K562 (cell line): Measurements from ENCODE around the gene SFXN5. TPM values are rescaled to one million over a fixed set of nuclear protein-coding genes. Genes with fewer than 3 reads are reported as not detected.

Experiments used
- ATAC-seq: fragments of 200-7000 bp; cut with Tn5 transposase; 3 replicates; pipeline ENCODE4 v1.9.1; 2020; ENCODE audit warnings: moderate library complexity
- BruUV-seq: library from RNA; stranded (reverse); fragments of 400-500 nt; replicated peaks from 2 replicates; lab custom pipeline; 2021; lab: Mats Ljungman, UMichigan
- CTCF ChIA-PET: fragments of 300-600 bp; formaldehyde crosslinking; extraction: SDS; loops from one replicate; lab custom pipeline; 2021; ENCODE audit warnings: low intra/inter-chr PET ratio; lab: Yijun Ruan, JAX
- POLR2A ChIA-PET: fragments of 300-600, 350-650 bp; sonication (Branson Sonifier 250); formaldehyde crosslinking; extraction: SDS; loops from one replicate; lab custom pipeline; 2021; ENCODE audit warnings: antibody characterized with exemption, inconsistent platforms; lab: Yijun Ruan, JAX
- DNase-seq, 4 experiments: peaks; one replicate each; pipeline versions ENCODE4 v3.0.0 to v3.0.0-alpha.2; 2011 to 2018; ENCODE audit warnings: low spot score in 3 of 4, mixed read lengths in 3 of 4; ENCODE audit errors: extremely low read depth in 1 of 4
- FAIRE-seq: peaks from 2 replicates; lab custom pipeline; 2011; peaks lifted over from hg19 to GRCh38; lab: Jason Lieb, UNC
- H2AFZ ChIP-seq: 2 replicates; pipeline ENCODE4 v1.6.0; 2011; ENCODE audit warnings: low read depth, low read length, control low read depth, inconsistent platforms
- H3K27ac ChIP-seq: fragments of 200-600 bp; 3 replicates; pipeline ENCODE4 v1.8.0; 2011; ENCODE audit warnings: low read depth, mild to moderate bottlenecking, control low read depth, inconsistent platforms, low read length, moderate library complexity, mixed read lengths; ENCODE audit errors: extremely low read depth
- H3K27me3 ChIP-seq, 2 experiments: fragments of 300-600 bp in 1 of 2; 2 replicates in 1 of 2; 3 replicates in 1 of 2; pipeline versions ENCODE4 v1.6.0 to v1.8.0; 2011; ENCODE audit warnings: inconsistent platforms in 2 of 2, low read length in 2 of 2, mild to moderate bottlenecking in 1 of 2, mixed read lengths in 1 of 2, moderate library complexity in 1 of 2; ENCODE audit not compliant: control insufficient read depth in 2 of 2, insufficient read depth in 2 of 2
- H3K36me3 ChIP-seq: fragments of 300-600 bp; 3 replicates; pipeline ENCODE4 v1.8.0; 2011; ENCODE audit warnings: mild to moderate bottlenecking, low read length, inconsistent platforms; ENCODE audit not compliant: control insufficient read depth, insufficient read depth
- H3K4me1 ChIP-seq, 2 experiments: fragments of 200-600 bp in 1 of 2; replicated peaks in 1 of 2; 2 replicates in 1 of 2; 3 replicates in 1 of 2; pipeline versions ENCODE4 v1.5.1 to v1.8.0; 2011; ENCODE audit warnings: inconsistent platforms in 2 of 2, low read length in 2 of 2, mild to moderate bottlenecking in 1 of 2, mixed read lengths in 1 of 2, moderate library complexity in 1 of 2; ENCODE audit not compliant: control insufficient read depth in 2 of 2, insufficient read depth in 2 of 2
- H3K4me2 ChIP-seq: 2 replicates; pipeline ENCODE4 v1.6.1; 2011; ENCODE audit warnings: low read length, control low read depth, inconsistent platforms, mixed read lengths; ENCODE audit not compliant: insufficient read depth
- H3K4me3 ChIP-seq: fragments of 200-600 bp; sonication (generic), shearing (Covaris generic); 2 replicates; pipeline ENCODE4 v1.5.1; 2016; ENCODE audit warnings: control low read depth, inconsistent platforms
- H3K79me2 ChIP-seq: fragments of 200-600 bp; 3 replicates; pipeline ENCODE4 v1.8.0; 2011; ENCODE audit warnings: low read length, inconsistent platforms; ENCODE audit not compliant: control insufficient read depth, insufficient read depth
- H3K9ac ChIP-seq, 2 experiments: 2 replicates each; pipeline versions ENCODE4 v1.6.0 to v1.6.1; 2011; ENCODE audit warnings: low read depth in 2 of 2, low read length in 2 of 2, control low read depth in 1 of 2, inconsistent platforms in 1 of 2, mild to moderate bottlenecking in 1 of 2, mixed read lengths in 1 of 2; ENCODE audit not compliant: insufficient read depth in 1 of 2
- H3K9me1 ChIP-seq: one replicate; pipeline ENCODE4 v1.6.0; 2011; ENCODE audit warnings: inconsistent platforms, mild to moderate bottlenecking, low read length, moderate library complexity; ENCODE audit not compliant: control insufficient read depth, insufficient read depth
- H3K9me3 ChIP-seq: replicated peaks from 2 replicates; pipeline ENCODE4 v1.5.1; 2011; ENCODE audit warnings: low read depth, low read length, inconsistent platforms; ENCODE audit not compliant: control insufficient read depth, insufficient read depth
- H4K20me1 ChIP-seq: replicated peaks from 2 replicates; pipeline ENCODE4 v1.6.1; 2011; ENCODE audit warnings: low read length, inconsistent platforms, mixed read lengths; ENCODE audit not compliant: control insufficient read depth, insufficient read depth
- ELF2 ChIP-seq: fragments of 250-450 bp; sonication (Bioruptor Pico); IDR thresholded peaks from 2 replicates; pipeline ENCODE4 v1.5.0; 2021; ENCODE audit warnings: mild to moderate bottlenecking
- EP300 ChIP-seq: IDR thresholded peaks from 2 replicates; pipeline ENCODE4 v1.6.1; 2012; ENCODE audit warnings: low read length, improper control_type of control experiment
- ESRRA ChIP-seq: fragments of 450-650 bp; IDR thresholded peaks from 2 replicates; pipeline ENCODE4 v1.6.1; 2014; ENCODE audit warnings: low read depth, mild to moderate bottlenecking, moderate library complexity, borderline replicate concordance
- HLTF ChIP-seq: fragments of 450-650 bp; IDR thresholded peaks from 2 replicates; pipeline ENCODE4 v1.6.1; 2016
- MAZ ChIP-seq, 2 experiments: fragments of 450-650 bp in 1 of 2; sonication (generic) in 1 of 2; formaldehyde crosslinking; IDR thresholded peaks in 1 of 2; conservative IDR thresholded peaks in 1 of 2; 2 replicates each; pipeline versions ENCODE4 v1.4.0 to v1.5.0; 2020; ENCODE audit warnings: mild to moderate bottlenecking in 1 of 2, missing genetic modification reagents in 1 of 2
- PHF20 ChIP-seq: fragments of 450-650 bp; IDR thresholded peaks from 2 replicates; pipeline ENCODE4 v1.6.1; 2018; ENCODE audit not compliant: partially characterized antibody
- POLR2H ChIP-seq: IDR thresholded peaks from 2 replicates; pipeline ENCODE4 v1.6.1; 2016; ENCODE audit warnings: missing genetic modification characterization, low read depth, mild to moderate bottlenecking, control low read depth, missing compliant biosample characterization, moderate library complexity
- SIX5 ChIP-seq, 2 experiments: IDR thresholded peaks; 2 replicates each; pipeline ENCODE4 v1.6.1; 2011; ENCODE audit warnings: low read length in 2 of 2, borderline replicate concordance in 1 of 2, low read depth in 1 of 2, mild to moderate bottlenecking in 1 of 2, moderate library complexity in 1 of 2; ENCODE audit not compliant: insufficient read depth in 1 of 2
- SRSF7 ChIP-seq: fragments of 200-400 bp; formaldehyde crosslinking; optimal IDR thresholded peaks from 2 replicates; pipeline ENCODE3; 2017; ENCODE audit warnings: mild to moderate bottlenecking, low read depth, low read length
- TBP ChIP-seq: optimal IDR thresholded peaks from 2 replicates; pipeline ENCODE3; 2011; ENCODE audit warnings: low read depth, low read length, improper control_type of control experiment
- WHSC1 ChIP-seq: IDR thresholded peaks from one replicate; pipeline ENCODE4 v1.6.1; 2012; ENCODE audit warnings: low read length, control low read depth, inconsistent platforms
- ZNF184 ChIP-seq: sonication (generic); formaldehyde crosslinking; IDR thresholded peaks from 2 replicates; pipeline ENCODE4 v1.5.0; 2020; ENCODE audit warnings: missing genetic modification reagents
- ZNF449 ChIP-seq: fragments of 250-450 bp; sonication (Bioruptor Pico); IDR thresholded peaks from 2 replicates; pipeline ENCODE4 v1.8.0; 2022; ENCODE audit warnings: moderate library complexity, mild to moderate bottlenecking, inconsistent platforms
- ZNF561 ChIP-seq: fragments of 450-650 bp; formaldehyde crosslinking; conservative IDR thresholded peaks from 2 replicates; pipeline ENCODE4 v1.4.0; 2020; ENCODE audit warnings: mild to moderate bottlenecking, moderate library complexity
- WGBS: fragments of 100-300 bp; shearing (Covaris generic); methylation state at CpG from one replicate; pipeline ENCODE4 v1.1.6; 2016; ENCODE audit warnings: low coverage, mixed read lengths; ENCODE audit not compliant: insufficient coverage; ENCODE audit errors: missing lambda C conversion rate; 5-methylcytosine and 5-hydroxymethylcytosine counted together
- in situ Hi-C: fragments of 300-500 bp; cut with MboI; formaldehyde crosslinking; loops from 4 replicates; pipeline ENCODE4 v1.15.0; 2018; ENCODE audit warnings: inconsistent platforms, mixed read lengths
- intact Hi-C: fragments of 100-400 bp; cut with micrococcal nuclease; formaldehyde crosslinking; loops from 2 replicates; pipeline ENCODE4 v1.14.2; 2022
- polyA plus RNA-seq, 8 experiments: library from polyadenylated mRNA; depleted of rRNA in 4 of 8; stranded (reverse) in 5 of 8; unstranded in 3 of 8; fragments of >200 nt; fragmentation: Nextera tagmentation in 2 of 8; fragmentation: Illumina TruSeq in 1 of 8; extraction: Ambion mirVana in 2 of 8; extraction: Trizol in 1 of 8; gene quantifications; 2 replicates each; pipeline versions ENCODE4 v1.2.1 to v1.2.3, GENCODE V29; 2011 to 2014; ENCODE audit warnings: inconsistent platforms in 1 of 8, missing spikeins in 1 of 8
- total RNA-seq, 7 experiments: library from RNA; depleted of rRNA in 6 of 7; stranded (reverse); fragments of >200 nt in 6 of 7; fragmentation: Illumina TruSeq in 2 of 7; extraction: Trizol in 2 of 7; gene quantifications; 2 replicates each; pipeline versions ENCODE4 v1.2.1 to v1.2.3, GENCODE V29; 2011 to 2021; ENCODE audit warnings: low replicate concordance in 1 of 7
- TF ChIP-seq, protein P1 (sequence below): IDR thresholded peaks from 2 replicates; pipeline ENCODE4 v1.6.1; 2016; ENCODE audit warnings: missing genetic modification characterization, missing compliant biosample characterization
- TF ChIP-seq, protein P2 (sequence below): fragments of 200-800 bp; sonication (Bioruptor generic); IDR thresholded peaks from 2 replicates; pipeline ENCODE4 v1.6.1; 2017; ENCODE audit warnings: missing genetic modification characterization, missing compliant biosample characterization

SFXN5 gene
- total and polyA plus RNA-seq, 9 of the 15 experiments (the other 6 are each of a cell fraction or from before 2014, with no cell fraction given), result 8.3 to 22.6 (median 16.0) TPM

DNA sequence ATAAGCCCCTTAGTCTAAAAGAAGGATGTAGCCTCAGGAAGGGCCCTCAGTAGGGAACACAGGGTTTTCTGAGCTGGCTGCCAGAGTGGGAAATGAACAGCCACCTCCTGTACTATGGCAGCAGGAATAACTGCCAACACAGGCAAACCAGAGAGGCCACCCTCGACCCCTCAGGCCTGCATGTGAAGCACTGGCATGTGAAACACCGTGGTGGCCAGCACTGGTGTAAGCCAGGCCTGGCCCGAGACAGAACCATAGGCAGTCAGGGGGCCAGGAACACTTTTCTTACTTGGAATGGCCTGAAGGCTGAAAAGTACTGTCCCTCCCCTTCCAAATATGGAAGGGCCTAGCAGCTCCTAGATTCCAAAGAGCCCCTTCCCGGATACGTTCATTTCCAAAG, 28.2 kb downstream of the SFXN5 start:
- H2AFZ ChIP-seq, result no peak overlapping the region
- 0 out of 4 replicates have a peak overlapping the region, but pooled peaks of 1 of the 2 experiments have one; percentile 10 for H3K9ac ChIP-seq
- H3K27ac ChIP-seq, result no peak overlapping the region
- intact Hi-C loops (no loop called here), in situ Hi-C loops (no loop called here)
- H3K4me1 ChIP-seq, result no peaks in the 10 kb centered on the region
- no peak for FAIRE-seq
- no peaks in the 10 kb centered on the region for H3K27me3 ChIP-seq
- BruUV-seq, result no TSS peak
- 77% methylated on average over 5 of the region's 5 CpGs for WGBS
- TF ChIP-seq, protein P1, sequence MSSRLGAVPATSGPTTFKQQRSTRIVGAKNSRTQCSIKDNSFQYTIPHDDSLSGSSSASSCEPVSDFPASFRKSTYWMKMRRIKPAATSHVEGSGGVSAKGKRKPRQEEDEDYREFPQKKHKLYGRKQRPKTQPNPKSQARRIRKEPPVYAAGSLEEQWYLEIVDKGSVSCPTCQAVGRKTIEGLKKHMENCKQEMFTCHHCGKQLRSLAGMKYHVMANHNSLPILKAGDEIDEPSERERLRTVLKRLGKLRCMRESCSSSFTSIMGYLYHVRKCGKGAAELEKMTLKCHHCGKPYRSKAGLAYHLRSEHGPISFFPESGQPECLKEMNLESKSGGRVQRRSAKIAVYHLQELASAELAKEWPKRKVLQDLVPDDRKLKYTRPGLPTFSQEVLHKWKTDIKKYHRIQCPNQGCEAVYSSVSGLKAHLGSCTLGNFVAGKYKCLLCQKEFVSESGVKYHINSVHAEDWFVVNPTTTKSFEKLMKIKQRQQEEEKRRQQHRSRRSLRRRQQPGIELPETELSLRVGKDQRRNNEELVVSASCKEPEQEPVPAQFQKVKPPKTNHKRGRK (tag), result no peak
- TF ChIP-seq ZNF561 (CRISPR knock-in tag), result no peak
- no peak for TF ChIP-seq POLR2H
- no peak for TF ChIP-seq ELF2
- TF ChIP-seq ZNF449 (CRISPR knock-in tag), result no peak
- no peak for TF ChIP-seq ZNF184 (CRISPR knock-in tag)
- TF ChIP-seq HLTF, result no peak
- TF ChIP-seq PHF20, result no peak
- no peak for TF ChIP-seq MAZ (CRISPR knock-in tag; conservative IDR thresholded peaks at IDR 0.05 in 1 of 2, IDR thresholded peaks at IDR 0.05 in 1 of 2)
- TF ChIP-seq SIX5 (IDR thresholded peaks at IDR 0.05; ENCODE audit: borderline replicate concordance in 1 of 2, insufficient read depth in 1 of 2, low read depth in 1 of 2, low read length in 2 of 2), result no peak
- no peak for TF ChIP-seq EP300
- no peak for TF ChIP-seq ESRRA
- TF ChIP-seq TBP, result no peak
- no peak for TF ChIP-seq WHSC1
- TF ChIP-seq, protein P2, sequence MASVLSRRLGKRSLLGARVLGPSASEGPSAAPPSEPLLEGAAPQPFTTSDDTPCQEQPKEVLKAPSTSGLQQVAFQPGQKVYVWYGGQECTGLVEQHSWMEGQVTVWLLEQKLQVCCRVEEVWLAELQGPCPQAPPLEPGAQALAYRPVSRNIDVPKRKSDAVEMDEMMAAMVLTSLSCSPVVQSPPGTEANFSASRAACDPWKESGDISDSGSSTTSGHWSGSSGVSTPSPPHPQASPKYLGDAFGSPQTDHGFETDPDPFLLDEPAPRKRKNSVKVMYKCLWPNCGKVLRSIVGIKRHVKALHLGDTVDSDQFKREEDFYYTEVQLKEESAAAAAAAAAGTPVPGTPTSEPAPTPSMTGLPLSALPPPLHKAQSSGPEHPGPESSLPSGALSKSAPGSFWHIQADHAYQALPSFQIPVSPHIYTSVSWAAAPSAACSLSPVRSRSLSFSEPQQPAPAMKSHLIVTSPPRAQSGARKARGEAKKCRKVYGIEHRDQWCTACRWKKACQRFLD (CRISPR knock-in tag), result no peak
- no peak for TF ChIP-seq SRSF7
- H3K9me3 ChIP-seq, result no peaks in the 10 kb centered on the region
- DNase-seq, result no peak
- H3K4me3 ChIP-seq, result no peak overlapping the region
- H3K36me3 ChIP-seq, result peaks cover 12% of the 10 kb centered on the region; the same call in 1 of the 3 replicates
- H3K9me1 ChIP-seq, result no peaks in the 10 kb centered on the region
- no peaks in the 10 kb centered on the region for H4K20me1 ChIP-seq
- no peaks in the 10 kb centered on the region for H3K79me2 ChIP-seq
- ChIA-PET POLR2A (interaction anchor here (1.5 kb wide), 1 partner anchor 12 kb away, joined by 5 read pairs; no protein-coding TSS in a partner anchor), CTCF (no interaction called here)
- ATAC-seq, result no peak
- H3K4me2 ChIP-seq, result no peak overlapping the region
